IMR-90 (cell line): ENCODE measurements around the gene ADGRA1. TPM values are rescaled to one million over a fixed set of nuclear protein-coding genes. Genes with fewer than 3 reads are reported as not detected.

Experiments
- ATAC-seq: fragments of 200-7000 bp; cut with Tn5 transposase; 2 replicates; pipeline ENCODE4 v1.9.1; 2020; ENCODE audit warnings: low read depth, mild to moderate bottlenecking, moderate library complexity
- BruUV-seq: library from RNA; stranded (reverse); fragments of 400-500 nt; replicated peaks from 2 replicates; lab custom pipeline; 2021; lab: Mats Ljungman, UMichigan
- CTCF ChIA-PET: fragments of 300-600 bp; formaldehyde crosslinking; extraction: SDS; loops from one replicate; lab custom pipeline; 2021; ENCODE audit warnings: antibody characterized with exemption; lab: Yijun Ruan, JAX
- POLR2A ChIA-PET: fragments of 300-600 bp; sonication (Branson Sonifier 250); formaldehyde crosslinking; loops from one replicate; lab custom pipeline; 2022; ENCODE audit warnings: antibody characterized with exemption; ENCODE audit not compliant: unreplicated experiment; lab: Charles Lee
- DNase-seq: peaks from one replicate; pipeline ENCODE4 v3.0.0; 2013
- H2AFZ ChIP-seq: replicated peaks from 2 replicates; pipeline ENCODE3; 2013; ENCODE audit warnings: low read length, mild to moderate bottlenecking; ENCODE audit not compliant: poor library complexity
- H2AK5ac ChIP-seq: 2 replicates; pipeline ENCODE4 v1.6.1; 2013; ENCODE audit warnings: low read depth, low read length, inconsistent platforms
- H2AK9ac ChIP-seq: replicated peaks from 2 replicates; pipeline ENCODE3; 2013; ENCODE audit warnings: mild to moderate bottlenecking, low read depth, low read length, moderate library complexity; ENCODE audit not compliant: poor library complexity
- H2BK120ac ChIP-seq: 2 replicates; pipeline ENCODE4 v1.6.1; 2013; ENCODE audit warnings: low read depth, low read length, inconsistent platforms
- H2BK15ac ChIP-seq: 3 replicates; pipeline ENCODE4 v1.6.1; 2013; ENCODE audit warnings: low read depth, low read length, inconsistent platforms
- H2BK20ac ChIP-seq: 2 replicates; pipeline ENCODE4 v1.6.1; 2013; ENCODE audit warnings: low read depth, mild to moderate bottlenecking, inconsistent platforms, low read length, moderate library complexity
- H2BK5ac ChIP-seq: 2 replicates; pipeline ENCODE4 v1.6.1; 2013; ENCODE audit warnings: mild to moderate bottlenecking, low read depth, low read length, inconsistent platforms; ENCODE audit not compliant: poor library complexity, severe bottlenecking
- H3K14ac ChIP-seq: replicated peaks from 2 replicates; pipeline ENCODE4 v1.6.1; 2013; ENCODE audit warnings: low read depth, low read length, inconsistent platforms
- H3K18ac ChIP-seq: 2 replicates; pipeline ENCODE4 v1.6.1; 2013; ENCODE audit warnings: low read depth, low read length, control low read depth
- H3K23ac ChIP-seq: 2 replicates; pipeline ENCODE4 v1.6.1; 2013; ENCODE audit warnings: low read depth, low read length, inconsistent platforms
- H3K27ac ChIP-seq: 2 replicates; pipeline ENCODE4 v1.5.1; 2013; ENCODE audit warnings: mild to moderate bottlenecking, control low read depth, low read length; ENCODE audit not compliant: insufficient read depth
- H3K27me3 ChIP-seq: 2 replicates; pipeline ENCODE4 v1.6.1; 2013; ENCODE audit warnings: low read length; ENCODE audit not compliant: control insufficient read depth, insufficient read depth
- H3K36me3 ChIP-seq: 2 replicates; pipeline ENCODE4 v1.6.1; 2013; ENCODE audit warnings: low read length, mixed read lengths; ENCODE audit not compliant: control insufficient read depth, insufficient read depth
- H3K4ac ChIP-seq: 2 replicates; pipeline ENCODE4 v1.6.1; 2013; ENCODE audit warnings: low read depth, low read length, inconsistent platforms
- H3K4me1 ChIP-seq: 2 replicates; pipeline ENCODE4 v1.6.1; 2013; ENCODE audit warnings: low read length, mixed read lengths; ENCODE audit not compliant: control insufficient read depth, insufficient read depth
- H3K4me2 ChIP-seq: 2 replicates; pipeline ENCODE4 v1.6.1; 2013; ENCODE audit warnings: low read depth, mild to moderate bottlenecking, control low read depth, low read length, moderate library complexity
- H3K4me3 ChIP-seq: 2 replicates; pipeline ENCODE4 v1.5.1; 2013; ENCODE audit warnings: low read depth, mild to moderate bottlenecking, control low read depth, low read length, moderate library complexity; ENCODE audit not compliant: insufficient read depth
- H3K56ac ChIP-seq: 2 replicates; pipeline ENCODE4 v1.6.1; 2013; ENCODE audit warnings: low read length, inconsistent platforms; ENCODE audit not compliant: insufficient read depth; ENCODE audit errors: extremely low read depth
- H3K79me1 ChIP-seq, 2 experiments: 2 replicates each; pipeline ENCODE4 v1.6.1; 2013; ENCODE audit warnings: low read length in 2 of 2, inconsistent platforms in 1 of 2, low read depth in 1 of 2
- H3K9ac ChIP-seq: 2 replicates; pipeline ENCODE4 v1.6.1; 2013; ENCODE audit warnings: low read depth, low read length, control low read depth
- H3K9me1 ChIP-seq: 2 replicates; pipeline ENCODE4 v1.6.1; 2013; ENCODE audit warnings: low read length, inconsistent platforms; ENCODE audit not compliant: insufficient read depth
- H3K9me3 ChIP-seq: 2 replicates; pipeline ENCODE4 v1.6.1; 2013; ENCODE audit warnings: low read length; ENCODE audit not compliant: control insufficient read depth, insufficient read depth
- H4K20me1 ChIP-seq: 2 replicates; pipeline ENCODE4 v1.6.1; 2013; ENCODE audit warnings: low read length, inconsistent platforms; ENCODE audit not compliant: insufficient read depth
- H4K5ac ChIP-seq: 2 replicates; pipeline ENCODE4 v1.6.1; 2013; ENCODE audit warnings: mild to moderate bottlenecking, low read depth, low read length, control low read depth
- H4K8ac ChIP-seq, 2 experiments: 2 replicates each; pipeline ENCODE4 v1.6.1; 2013; ENCODE audit warnings: low read depth in 2 of 2, low read length in 2 of 2, control low read depth in 1 of 2, inconsistent platforms in 1 of 2
- H4K91ac ChIP-seq: 2 replicates; pipeline ENCODE4 v1.6.1; 2013; ENCODE audit warnings: low read depth, low read length, inconsistent platforms; ENCODE audit not compliant: insufficient read depth
- CEBPB ChIP-seq: IDR thresholded peaks from 2 replicates; pipeline ENCODE4 v1.6.1; 2012; ENCODE audit warnings: low read depth, low read length, improper control_type of control experiment
- RFX5 ChIP-seq: IDR thresholded peaks from 2 replicates; pipeline ENCODE4 v1.8.0; 2012; ENCODE audit warnings: low read depth, mild to moderate bottlenecking, low read length, moderate library complexity
- WGBS, 2 experiments: methylation state at CpG; one replicate each; pipeline versions ENCODE4 v1.1.5 to v1.1.7; 2013; ENCODE audit warnings: missing lambda C conversion rate in 2 of 2; ENCODE audit not compliant: insufficient read length in 1 of 2; ENCODE audit errors: extremely low coverage in 2 of 2; 5-methylcytosine and 5-hydroxymethylcytosine counted together
- dilution Hi-C: fragments of 300-500 bp; cut with HindIII; formaldehyde crosslinking; loops from one replicate; pipeline ENCODE4 v1.14.3; 2018; ENCODE audit warnings: low sequenced_read_pairs; ENCODE audit not compliant: unreplicated experiment
- in situ Hi-C: fragments of 300-500 bp; cut with MboI; formaldehyde crosslinking; loops from 3 replicates; pipeline ENCODE4 v1.14.3; 2019; ENCODE audit warnings: low sequenced_read_pairs, inconsistent platforms, mixed read lengths
- intact Hi-C: fragments of 100-400 bp; cut with micrococcal nuclease; formaldehyde crosslinking; loops from 2 replicates; pipeline ENCODE4 v1.10.0; 2022
- polyA plus RNA-seq, 3 experiments: library from polyadenylated mRNA; depleted of rRNA; stranded (reverse); fragments of >200 nt; gene quantifications; 2 replicates each; pipeline ENCODE4 v1.2.3, GENCODE V29; 2012; ENCODE audit warnings: low replicate concordance in 1 of 3
- total RNA-seq: library from RNA; depleted of rRNA; stranded (reverse); fragments of >200 nt; gene quantifications from 2 replicates; pipeline ENCODE4 v1.2.3, GENCODE V29; 2012

The ADGRA1 gene
- total and polyA plus RNA-seq, 2 of the 4 experiments (the other 2 are of a cell fraction) = not detected

GRCh38 chr10:133134411-133135115 is 46.8 kb downstream of the ADGRA1 start:
- Histone ChIP-seq H3K9me1 (no peaks in the 10 kb centered on the region), H3K4me2 (no peak overlapping the region), H4K91ac (no peak overlapping the region), H3K23ac (no peak overlapping the region), H2BK20ac (no peak overlapping the region), H3K4me3 (no peak overlapping the region), H3K14ac (no peak overlapping the region), H2BK120ac (no peak overlapping the region), H4K20me1 (no peaks in the 10 kb centered on the region), H2BK15ac (no peak overlapping the region), H3K27ac (no peak overlapping the region), H2AK9ac (no peak overlapping the region), H3K18ac (no peak overlapping the region), H3K9ac (no peak overlapping the region), H3K4ac (no peak overlapping the region), H3K4me1 (no peaks in the 10 kb centered on the region), H3K56ac (no peak overlapping the region), H3K36me3 (no peaks in the 10 kb centered on the region), H2BK5ac (no peak overlapping the region), H2AFZ (no peak overlapping the region), H4K5ac (no peak overlapping the region), H3K27me3 (peaks cover 3% of the 10 kb centered on the region; the same call in 1 of the 2 replicates), H3K9me3 (no peaks in the 10 kb centered on the region), H4K8ac (no peak overlapping the region), H3K79me1 (no peaks in the 10 kb centered on the region), H2AK5ac (no peak overlapping the region)
- DNase-seq (no peak), ATAC-seq (no peak)
- dilution Hi-C loops = no loop called here
- in situ Hi-C loops = loop anchor here (25.0 kb wide), 1 partner anchor 472 kb away; no protein-coding TSS in a partner anchor
- WGBS, 2 experiments = 74% methylated on average over 15 of the region's 20 CpGs; no CpG with 5 or more reads in 1 of the 2 experiments
- intact Hi-C loops = no loop called here
- BruUV-seq = no TSS peak
- CTCF ChIA-PET = no interaction called here
- POLR2A ChIA-PET = no interaction called here
- TF ChIP-seq CEBPB = no peak
- TF ChIP-seq RFX5 = peak; percentile 76; the same call in 1 of the 2 replicates
